H9 (cell line): ENCODE results near the gene SMIM23. TPM values are rescaled to one million over a fixed set of nuclear protein-coding genes. Genes with fewer than 3 reads are reported as not detected.

Experiments used
- DNase-seq: peaks from one replicate; pipeline ENCODE4 v3.0.0-alpha.2; 2017
- H2AFZ ChIP-seq: one replicate; pipeline ENCODE4 v1.6.1; 2013; ENCODE audit warnings: mild to moderate bottlenecking, low read length, control low read depth, moderate library complexity
- H2AK5ac ChIP-seq: 2 replicates; pipeline ENCODE4 v1.6.1; 2013; ENCODE audit warnings: low read length, control low read depth, mixed read lengths; ENCODE audit not compliant: insufficient read length
- H2BK120ac ChIP-seq: one replicate; pipeline ENCODE4 v1.6.1; 2013; ENCODE audit warnings: low read depth, mild to moderate bottlenecking, low read length, control low read depth, inconsistent platforms; ENCODE audit not compliant: poor library complexity, severe bottlenecking
- H2BK12ac ChIP-seq: 2 replicates; pipeline ENCODE4 v1.6.1; 2013; ENCODE audit warnings: low read length, control low read depth, mixed read lengths, low read depth; ENCODE audit not compliant: insufficient read length
- H2BK15ac ChIP-seq: 2 replicates; pipeline ENCODE4 v1.6.1; 2013; ENCODE audit warnings: low read depth, low read length, control low read depth
- H2BK20ac ChIP-seq: one replicate; pipeline ENCODE4 v1.6.1; 2013; ENCODE audit warnings: low read depth, mild to moderate bottlenecking, low read length, control low read depth, inconsistent platforms; ENCODE audit not compliant: poor library complexity, severe bottlenecking
- H2BK5ac ChIP-seq: 2 replicates; pipeline ENCODE4 v1.6.1; 2013; ENCODE audit warnings: low read length, control low read depth, mixed read lengths; ENCODE audit not compliant: insufficient read length
- H3K14ac ChIP-seq: 2 replicates; pipeline ENCODE4 v1.6.1; 2013; ENCODE audit warnings: low read length, control low read depth; ENCODE audit not compliant: insufficient read depth
- H3K18ac ChIP-seq: 2 replicates; pipeline ENCODE4 v1.6.1; 2013; ENCODE audit warnings: low read depth, mild to moderate bottlenecking, mixed read lengths, low read length, control low read depth; ENCODE audit not compliant: insufficient read length
- H3K23ac ChIP-seq: 2 replicates; pipeline ENCODE4 v1.6.1; 2013; ENCODE audit warnings: low read length, control low read depth, mixed read lengths, low read depth; ENCODE audit not compliant: insufficient read length
- H3K23me2 ChIP-seq: 2 replicates; pipeline ENCODE4 v1.6.1; 2013; ENCODE audit warnings: low read depth, mild to moderate bottlenecking, mixed read lengths, low read length, control low read depth; ENCODE audit not compliant: insufficient read length, poor library complexity, severe bottlenecking
- H3K27ac ChIP-seq: 2 replicates; pipeline ENCODE4 v1.5.1; 2013; ENCODE audit warnings: low read length, control low read depth, mixed read lengths, low read depth; ENCODE audit not compliant: insufficient read length
- H3K27me3 ChIP-seq: 2 replicates; pipeline ENCODE4 v1.6.1; 2013; ENCODE audit warnings: low read length, control low read depth, inconsistent platforms; ENCODE audit not compliant: insufficient read depth
- H3K4ac ChIP-seq: 2 replicates; pipeline ENCODE4 v1.6.1; 2013; ENCODE audit warnings: low read depth, mild to moderate bottlenecking, control low read depth, inconsistent platforms, low read length, moderate library complexity
- H3K4me1 ChIP-seq: 2 replicates; pipeline ENCODE4 v1.6.1; 2013; ENCODE audit warnings: low read length, control low read depth, inconsistent platforms; ENCODE audit not compliant: insufficient read depth
- H3K4me2 ChIP-seq: 2 replicates; pipeline ENCODE4 v1.6.1; 2013; ENCODE audit warnings: low read length, control low read depth, mixed read lengths; ENCODE audit not compliant: insufficient read length, insufficient read depth
- H3K56ac ChIP-seq: 2 replicates; pipeline ENCODE4 v1.6.1; 2013; ENCODE audit warnings: low read depth, mild to moderate bottlenecking, mixed read lengths, low read length, control low read depth; ENCODE audit not compliant: insufficient read length
- H3K79me1 ChIP-seq: 2 replicates; pipeline ENCODE4 v1.6.1; 2013; ENCODE audit warnings: low read depth, mild to moderate bottlenecking, moderate library complexity, low read length, control low read depth, inconsistent platforms; ENCODE audit not compliant: insufficient read depth, poor library complexity, severe bottlenecking
- H3K79me2 ChIP-seq: 2 replicates; pipeline ENCODE4 v1.6.1; 2013; ENCODE audit warnings: low read length, control low read depth, inconsistent platforms; ENCODE audit not compliant: insufficient read depth
- H3K9ac ChIP-seq: 2 replicates; pipeline ENCODE4 v1.6.1; 2013; ENCODE audit warnings: low read length, control low read depth, mixed read lengths; ENCODE audit not compliant: insufficient read length; ENCODE audit errors: extremely low read depth
- H3K9me3 ChIP-seq: one replicate; pipeline ENCODE4 v1.6.1; 2013; ENCODE audit warnings: low read depth, low read length, inconsistent platforms; ENCODE audit not compliant: control insufficient read depth
- H3T11ph ChIP-seq: one replicate; pipeline ENCODE4 v1.6.1; 2013; ENCODE audit warnings: mild to moderate bottlenecking, low read length, control low read depth, inconsistent platforms
- H4K20me1 ChIP-seq: one replicate; pipeline ENCODE4 v1.6.1; 2013; ENCODE audit not compliant: control insufficient read depth, insufficient read length, insufficient read depth
- H4K5ac ChIP-seq: 2 replicates; pipeline ENCODE4 v1.6.1; 2013; ENCODE audit warnings: low read depth, mild to moderate bottlenecking, mixed read lengths, low read length, control low read depth; ENCODE audit not compliant: insufficient read length
- H4K8ac ChIP-seq: replicated peaks from 2 replicates; pipeline ENCODE4 v1.6.1; 2013; ENCODE audit warnings: low read length, control low read depth, mixed read lengths, low read depth; ENCODE audit not compliant: insufficient read length
- H4K91ac ChIP-seq: 2 replicates; pipeline ENCODE4 v1.6.1; 2013; ENCODE audit warnings: low read depth, mild to moderate bottlenecking, moderate library complexity, mixed read lengths, low read length, control low read depth; ENCODE audit not compliant: insufficient read length
- H3K27ac Mint-ChIP-seq, 3 experiments: 2 replicates in 2 of 3; 3 replicates in 1 of 3; pipeline ENCODE4 v1.8.0; 2020 to 2021; ENCODE audit warnings: mixed read lengths in 3 of 3, mild to moderate bottlenecking in 1 of 3, moderate library complexity in 1 of 3
- H3K27me3 Mint-ChIP-seq: 2 replicates; pipeline ENCODE4 v1.8.0; 2021; ENCODE audit warnings: low read depth, mild to moderate bottlenecking, moderate library complexity, mixed read lengths
- H3K36me3 Mint-ChIP-seq, 3 experiments: 2 replicates in 2 of 3; 3 replicates in 1 of 3; pipeline ENCODE4 v1.8.0; 2020 to 2021; ENCODE audit warnings: low read depth in 3 of 3, mixed read lengths in 3 of 3; ENCODE audit not compliant: insufficient read depth in 1 of 3
- H3K4me1 Mint-ChIP-seq, 2 experiments: 2 replicates each; pipeline ENCODE4 v1.8.0; 2020; ENCODE audit warnings: mixed read lengths in 2 of 2
- H3K4me3 Mint-ChIP-seq, 2 experiments: 2 replicates in 1 of 2; 3 replicates in 1 of 2; pipeline ENCODE4 v1.8.0; 2020 to 2021; ENCODE audit warnings: mild to moderate bottlenecking in 2 of 2, mixed read lengths in 2 of 2, moderate library complexity in 1 of 2
- H3K9me3 Mint-ChIP-seq, 2 experiments: 2 replicates in 1 of 2; 3 replicates in 1 of 2; pipeline ENCODE4 v1.8.0; 2020; ENCODE audit warnings: mild to moderate bottlenecking in 2 of 2, mixed read lengths in 2 of 2, moderate library complexity in 1 of 2
- WGBS: extraction: QIAGEN DNeasy Blood & Tissue Kit; methylation state at CpG from one replicate; pipeline ENCODE4 v1.1.7; 2013; ENCODE audit warnings: missing lambda C conversion rate, low lambda C conversion rate, mixed read lengths; ENCODE audit not compliant: insufficient read length; ENCODE audit errors: extremely low coverage; 5-methylcytosine and 5-hydroxymethylcytosine counted together
- total RNA-seq: library from RNA; stranded (reverse); gene quantifications from 2 replicates; pipeline ENCODE4 v1.2.1, GENCODE V29; 2021
- TF ChIP-seq, protein P1 (sequence below): fragments of 200-600 bp; sonication (generic); conservative IDR thresholded peaks from 3 replicates; pipeline ENCODE4 v1.8.0; 2021; ENCODE audit warnings: antibody characterized with exemption, mild to moderate bottlenecking

SMIM23 gene
- total RNA-seq, 1 experiment from 2014 or later = not detected

DNA sequence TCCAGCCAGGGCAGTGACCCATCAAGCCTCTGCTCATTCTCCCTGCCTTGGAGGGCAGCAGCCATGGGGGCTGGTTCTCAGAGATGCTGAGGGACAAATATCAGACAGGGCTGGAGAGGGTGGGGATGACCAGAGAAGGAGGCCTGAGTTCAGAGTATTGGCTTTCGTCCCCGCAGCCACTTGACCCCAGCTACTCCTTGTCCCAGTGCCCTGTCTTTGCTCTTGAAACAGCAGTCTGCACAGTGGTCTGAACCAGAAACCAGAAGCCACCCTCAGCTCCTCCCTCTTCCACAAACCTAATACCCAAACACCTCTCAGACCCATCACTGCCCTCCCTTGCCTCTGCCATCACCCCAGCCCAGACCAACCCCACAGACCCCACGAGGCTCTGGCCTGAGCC lies 36.3 kb upstream of the SMIM23 start:
- H3K27ac Mint-ChIP-seq = 0 out of 7 replicates have a peak overlapping the region, but pooled peaks of 1 of the 3 experiments have one; percentile 8
- H3K4me3 Mint-ChIP-seq = no peak overlapping the region
- Histone ChIP-seq H3K4me2 (no peak overlapping the region), H2BK20ac (no peak overlapping the region), H4K91ac (no peak overlapping the region), H3K56ac (no peak overlapping the region), H3K27ac (no peak overlapping the region), H2BK120ac (no peak overlapping the region), H4K5ac (no peak overlapping the region), H4K20me1 (no peaks in the 10 kb centered on the region), H3K18ac (no peak overlapping the region), H3K23ac (no peak overlapping the region), H2AK5ac (no peak overlapping the region), H3K79me1 (no peaks in the 10 kb centered on the region), H3K27me3 (no peaks in the 10 kb centered on the region; the same call in 1 of the 2 replicates), H3T11ph (no peak overlapping the region), H3K4ac (no peak overlapping the region), H3K14ac (no peak overlapping the region), H2BK12ac (no peak overlapping the region), H3K23me2 (no peaks in the 10 kb centered on the region), H3K9me3 (no peaks in the 10 kb centered on the region), H2AFZ (no peak overlapping the region), H2BK15ac (no peak overlapping the region), H3K9ac (no peak overlapping the region), H4K8ac (no peak overlapping the region), H2BK5ac (no peak overlapping the region), H3K4me1 (no peaks in the 10 kb centered on the region), H3K79me2 (no peaks in the 10 kb centered on the region)
- TF ChIP-seq, protein P1, sequence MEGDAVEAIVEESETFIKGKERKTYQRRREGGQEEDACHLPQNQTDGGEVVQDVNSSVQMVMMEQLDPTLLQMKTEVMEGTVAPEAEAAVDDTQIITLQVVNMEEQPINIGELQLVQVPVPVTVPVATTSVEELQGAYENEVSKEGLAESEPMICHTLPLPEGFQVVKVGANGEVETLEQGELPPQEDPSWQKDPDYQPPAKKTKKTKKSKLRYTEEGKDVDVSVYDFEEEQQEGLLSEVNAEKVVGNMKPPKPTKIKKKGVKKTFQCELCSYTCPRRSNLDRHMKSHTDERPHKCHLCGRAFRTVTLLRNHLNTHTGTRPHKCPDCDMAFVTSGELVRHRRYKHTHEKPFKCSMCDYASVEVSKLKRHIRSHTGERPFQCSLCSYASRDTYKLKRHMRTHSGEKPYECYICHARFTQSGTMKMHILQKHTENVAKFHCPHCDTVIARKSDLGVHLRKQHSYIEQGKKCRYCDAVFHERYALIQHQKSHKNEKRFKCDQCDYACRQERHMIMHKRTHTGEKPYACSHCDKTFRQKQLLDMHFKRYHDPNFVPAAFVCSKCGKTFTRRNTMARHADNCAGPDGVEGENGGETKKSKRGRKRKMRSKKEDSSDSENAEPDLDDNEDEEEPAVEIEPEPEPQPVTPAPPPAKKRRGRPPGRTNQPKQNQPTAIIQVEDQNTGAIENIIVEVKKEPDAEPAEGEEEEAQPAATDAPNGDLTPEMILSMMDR = no peak
- no peaks in the 10 kb centered on the region for H3K4me1 Mint-ChIP-seq
- DNase-seq = no peak
- no peaks in the 10 kb centered on the region for H3K36me3 Mint-ChIP-seq
- no CpG with 5 or more reads among the region's 3 CpGs for WGBS
- H3K27me3 Mint-ChIP-seq = peaks cover 9% of the 10 kb centered on the region
- H3K9me3 Mint-ChIP-seq = no peaks in the 10 kb centered on the region
